Measurements from ENCODE around the gene TM4SF18. TPM values are rescaled to one million over a fixed set of nuclear protein-coding genes. Genes with fewer than 3 reads are reported as not detected.

The TM4SF18 gene
- polyA plus RNA-seq, 1 of the 3 experiments (the other 2 are of a cell fraction): 0.30 TPM

- TF ChIP-seq RAD21 (IDR thresholded peaks at IDR 0.05; ENCODE audit: low read length) (no peak), USF1 (IDR thresholded peaks at IDR 0.05; ENCODE audit: borderline replicate concordance, low read depth) (no peak)
These were observed 17.0 kb downstream of the TM4SF18 start (continued) for GRCh38 chr3:149316437-149316836.

- TF ChIP-seq MXI1 (IDR thresholded peaks at IDR 0.05; ENCODE audit: low read depth, low read length): no peak
- no peak for TF ChIP-seq RFX5 (IDR thresholded peaks at IDR 0.05; ENCODE audit: low read length)
- no peak for TF ChIP-seq NFIC (IDR thresholded peaks at IDR 0.05; ENCODE audit: borderline replicate concordance)
- TF ChIP-seq SIN3A (IDR thresholded peaks at IDR 0.05; ENCODE audit: borderline replicate concordance, low read depth, low read length): no peak
- TF ChIP-seq TCF12 (IDR thresholded peaks at IDR 0.05): no peak
- no peak for TF ChIP-seq SMC3 (IDR thresholded peaks at IDR 0.05; ENCODE audit: low read depth, low read length)
- no peak for TF ChIP-seq CHD2 (IDR thresholded peaks at IDR 0.05; ENCODE audit: low read length, partially characterized antibody)
- no peak for TF ChIP-seq EZH2phosphoT487 (IDR thresholded peaks at IDR 0.05; ENCODE audit: borderline replicate concordance, low read depth)
- no peak for TF ChIP-seq MAX (IDR thresholded peaks at IDR 0.05; ENCODE audit: low read depth)
- no peak for TF ChIP-seq FOXM1 (IDR thresholded peaks at IDR 0.05; ENCODE audit: low read depth)
- no peak for TF ChIP-seq USF1 (IDR thresholded peaks at IDR 0.05; ENCODE audit: borderline replicate concordance, low read depth)
- no peak for TF ChIP-seq RCOR1 (IDR thresholded peaks at IDR 0.05; ENCODE audit: low read length)
- no peak for TF ChIP-seq YY1 (IDR thresholded peaks at IDR 0.05; ENCODE audit: low read depth)
- TF ChIP-seq GABPA (IDR thresholded peaks at IDR 0.05; ENCODE audit: low read depth): no peak
- no peak for TF ChIP-seq ZBTB33 (IDR thresholded peaks at IDR 0.05; ENCODE audit: borderline replicate concordance, low read depth)
- no peak for TF ChIP-seq NRF1 (IDR thresholded peaks at IDR 0.05; ENCODE audit: low read depth, low read length)
- H3K9ac ChIP-seq: peak overlapping the region; percentile 44; the same call in 1 of the 2 replicates
- ChIA-PET CTCF (no interaction called here), POLR2A (no interaction called here)
- DNase-seq: no peak
- peak overlapping the region; percentile 76; the same call in 1 of the 2 replicates for H2AFZ ChIP-seq (ENCODE audit: low read depth)
- no peak overlapping the region for H3K4me3 ChIP-seq (ENCODE audit: low read depth in 2 of 2, low read length in 1 of 2)
- peaks cover 10% of the 10 kb centered on the region for H3K9me3 ChIP-seq
- H3K27me3 ChIP-seq (ENCODE audit: insufficient read depth): no peaks in the 10 kb centered on the region
- no peaks in the 10 kb centered on the region for H3K9me2 ChIP-seq
- H3F3A ChIP-seq (replicated peaks; ENCODE audit: insufficient read depth): peaks cover 16% of the 10 kb centered on the region
- 63% methylated on average over 3 of the region's 3 CpGs for WGBS (ENCODE audit: low lambda C conversion rate)
- peaks cover 0 to 3% of the 10 kb centered on the region in 2 experiments; a peak in 2 of 4 replicates for H3K4me1 ChIP-seq (ENCODE audit: control insufficient read depth in 1 of 2, insufficient read depth in 2 of 2, low read depth in 1 of 2, low read length in 1 of 2)
- peak overlapping the region; percentile 34 to 86; a peak in 3 of 4 replicates for H3K27ac ChIP-seq (ENCODE audit: low read depth in 2 of 2, low read length in 1 of 2)
- no peaks in the 10 kb centered on the region for H3K36me3 ChIP-seq (replicated peaks in 1 of 2; ENCODE audit: control insufficient read depth in 1 of 2, insufficient read depth in 2 of 2, low read length in 1 of 2)
- H4K20me1 ChIP-seq (ENCODE audit: insufficient read depth): no peaks in the 10 kb centered on the region
- peak overlapping the region; percentile 23; the same call in 1 of the 2 replicates for H3K4me2 ChIP-seq
- H3K79me2 ChIP-seq (ENCODE audit: insufficient read depth): no peaks in the 10 kb centered on the region
These were observed 17.7 kb downstream of the TM4SF18 start for GRCh38 chr3:149315694-149316093.
